Chondrocyte (in vitro differentiated cells): ENCODE data around the gene GRM7. TPM values are rescaled to one million over a fixed set of nuclear protein-coding genes. Genes with fewer than 3 reads are reported as not detected.

Experiments
- DNase-seq: peaks from one replicate; pipeline ENCODE4 v3.0.0; 2021; ENCODE audit warnings: mixed read lengths, low spot score
- H3K27ac Mint-ChIP-seq: one replicate; pipeline ENCODE4 v1.8.0; 2021; ENCODE audit warnings: mild to moderate bottlenecking, moderate library complexity, mixed read lengths; ENCODE audit not compliant: unreplicated experiment
- H3K27me3 Mint-ChIP-seq: 2 replicates; pipeline ENCODE4 v1.8.0; 2021; ENCODE audit warnings: low read depth, mixed read lengths
- H3K36me3 Mint-ChIP-seq: 2 replicates; pipeline ENCODE4 v1.8.0; 2021; ENCODE audit warnings: low read depth, mixed read lengths
- H3K4me1 Mint-ChIP-seq: 2 replicates; pipeline ENCODE4 v1.8.0; 2021; ENCODE audit warnings: low read depth, mild to moderate bottlenecking, mixed read lengths
- H3K4me3 Mint-ChIP-seq: one replicate; pipeline ENCODE4 v1.8.0; 2021; ENCODE audit warnings: mild to moderate bottlenecking, moderate library complexity, mixed read lengths; ENCODE audit not compliant: unreplicated experiment
- H3K9me3 Mint-ChIP-seq: 2 replicates; pipeline ENCODE4 v1.8.0; 2021; ENCODE audit warnings: low read depth, mixed read lengths
- total RNA-seq: library from RNA; stranded (reverse); gene quantifications from 3 replicates; pipeline ENCODE4 v1.2.1, GENCODE V29; 2021
- TF ChIP-seq, protein P1 (sequence below): fragments of 200-600 bp; sonication (generic); IDR thresholded peaks from 2 replicates; pipeline ENCODE4 v1.5.0; 2021; ENCODE audit warnings: antibody characterized with exemption, mild to moderate bottlenecking, moderate library complexity

Gene GRM7
- total RNA-seq, 1 donor from 2014 or later: not detected

DNA sequence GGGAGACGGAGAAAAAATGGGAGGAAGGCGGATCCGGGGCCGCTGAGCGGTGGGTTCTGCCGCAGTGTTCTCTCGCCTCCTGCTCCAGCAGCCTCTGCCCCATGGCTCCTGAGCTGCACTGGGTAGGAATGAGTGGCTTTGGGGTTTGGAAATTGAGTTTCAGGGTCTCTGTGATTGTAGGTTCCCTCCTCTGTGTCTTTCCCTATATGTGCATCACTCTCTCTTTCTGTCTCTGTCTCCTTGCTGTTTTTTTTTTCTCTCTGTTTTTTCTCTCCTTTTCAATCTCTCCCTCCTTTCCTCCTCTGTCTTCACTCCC is 1.9 kb downstream of the GRM7 start:
- TF ChIP-seq, protein P1, sequence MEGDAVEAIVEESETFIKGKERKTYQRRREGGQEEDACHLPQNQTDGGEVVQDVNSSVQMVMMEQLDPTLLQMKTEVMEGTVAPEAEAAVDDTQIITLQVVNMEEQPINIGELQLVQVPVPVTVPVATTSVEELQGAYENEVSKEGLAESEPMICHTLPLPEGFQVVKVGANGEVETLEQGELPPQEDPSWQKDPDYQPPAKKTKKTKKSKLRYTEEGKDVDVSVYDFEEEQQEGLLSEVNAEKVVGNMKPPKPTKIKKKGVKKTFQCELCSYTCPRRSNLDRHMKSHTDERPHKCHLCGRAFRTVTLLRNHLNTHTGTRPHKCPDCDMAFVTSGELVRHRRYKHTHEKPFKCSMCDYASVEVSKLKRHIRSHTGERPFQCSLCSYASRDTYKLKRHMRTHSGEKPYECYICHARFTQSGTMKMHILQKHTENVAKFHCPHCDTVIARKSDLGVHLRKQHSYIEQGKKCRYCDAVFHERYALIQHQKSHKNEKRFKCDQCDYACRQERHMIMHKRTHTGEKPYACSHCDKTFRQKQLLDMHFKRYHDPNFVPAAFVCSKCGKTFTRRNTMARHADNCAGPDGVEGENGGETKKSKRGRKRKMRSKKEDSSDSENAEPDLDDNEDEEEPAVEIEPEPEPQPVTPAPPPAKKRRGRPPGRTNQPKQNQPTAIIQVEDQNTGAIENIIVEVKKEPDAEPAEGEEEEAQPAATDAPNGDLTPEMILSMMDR: no peak
- peaks cover 56% of the 10 kb centered on the region for H3K27me3 Mint-ChIP-seq
- peaks cover 2% of the 10 kb centered on the region for H3K36me3 Mint-ChIP-seq
- no peaks in the 10 kb centered on the region for H3K9me3 Mint-ChIP-seq
- H3K4me3 Mint-ChIP-seq: no peak overlapping the region
- no peak for DNase-seq
- peaks cover 7% of the 10 kb centered on the region for H3K4me1 Mint-ChIP-seq
- H3K27ac Mint-ChIP-seq: no peak overlapping the region

DNA sequence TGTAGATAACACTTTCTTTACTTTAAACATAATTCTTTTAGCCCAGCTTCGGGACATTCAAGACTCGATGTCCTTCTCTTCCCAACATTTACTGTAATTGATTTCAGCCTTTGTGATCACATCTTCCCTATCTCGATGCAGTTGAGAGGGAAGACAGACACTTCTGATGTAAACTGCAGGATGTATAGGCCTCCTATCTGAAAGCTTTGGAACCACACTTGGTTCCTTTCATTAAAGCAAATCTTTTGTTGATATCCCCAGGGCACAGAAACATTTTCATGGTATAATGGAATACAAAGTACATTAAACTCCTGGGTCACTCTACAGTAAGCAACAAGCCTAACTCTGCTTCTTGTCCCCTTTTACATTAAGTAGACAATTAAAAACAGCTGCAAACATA is 6.4 kb downstream of the GRM7 start:
- H3K27ac Mint-ChIP-seq: no peak overlapping the region
- peaks cover 2% of the 10 kb centered on the region for H3K36me3 Mint-ChIP-seq
- H3K4me3 Mint-ChIP-seq: no peak overlapping the region
- peaks cover 3% of the 10 kb centered on the region for H3K4me1 Mint-ChIP-seq
- no peak for DNase-seq
- TF ChIP-seq, protein P1: no peak
- peaks cover 2% of the 10 kb centered on the region for H3K9me3 Mint-ChIP-seq
- H3K27me3 Mint-ChIP-seq: peaks cover 35% of the 10 kb centered on the region

DNA sequence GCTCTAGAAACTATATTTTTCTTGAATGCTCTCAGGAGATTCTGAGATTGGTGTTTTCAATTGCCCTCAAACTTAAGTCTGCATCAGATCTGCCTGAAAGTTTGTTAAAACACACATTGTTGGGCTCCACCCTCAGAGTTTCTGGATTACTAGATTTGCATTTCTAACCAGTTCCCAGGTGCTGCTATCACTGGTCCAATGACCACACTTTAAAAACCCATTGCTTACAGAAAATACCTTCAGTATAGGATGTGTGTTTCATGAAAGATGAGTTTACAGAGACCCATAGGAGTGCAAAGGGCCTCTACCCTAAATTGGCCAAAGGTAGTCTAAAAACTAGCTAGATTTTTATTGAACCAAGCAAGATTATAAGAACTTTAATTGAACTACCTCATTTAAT is 17.8 kb downstream of the GRM7 start:
- peaks cover 5% of the 10 kb centered on the region for H3K9me3 Mint-ChIP-seq
- DNase-seq: no peak
- TF ChIP-seq, protein P1: no peak
- no peaks in the 10 kb centered on the region for H3K36me3 Mint-ChIP-seq
- no peak overlapping the region for H3K4me3 Mint-ChIP-seq
- H3K4me1 Mint-ChIP-seq: no peaks in the 10 kb centered on the region
- peaks cover 2% of the 10 kb centered on the region for H3K27me3 Mint-ChIP-seq
- no peak overlapping the region for H3K27ac Mint-ChIP-seq

DNA sequence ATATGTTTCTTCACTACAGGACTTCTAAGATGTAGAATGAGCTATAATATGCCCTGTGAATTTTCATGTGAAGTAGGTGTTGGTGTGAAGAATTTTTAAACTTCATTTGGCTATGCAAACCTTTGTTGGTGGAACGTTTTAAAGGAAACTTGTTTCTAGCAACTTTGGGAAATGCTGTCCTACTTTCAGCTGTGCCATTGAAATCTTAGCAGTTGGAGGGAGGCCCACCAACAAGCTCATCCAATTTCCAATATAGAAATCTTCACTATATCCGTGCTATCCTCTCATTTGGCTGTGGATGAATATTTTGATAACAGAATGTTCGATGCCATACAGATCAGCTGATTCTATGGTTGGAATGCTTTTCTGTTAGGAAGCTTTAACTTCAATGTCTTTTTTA is 51.3 kb downstream of the GRM7 start:
- TF ChIP-seq, protein P1: no peak
- no peaks in the 10 kb centered on the region for H3K36me3 Mint-ChIP-seq
- no peak for DNase-seq
- H3K9me3 Mint-ChIP-seq: peaks cover 8% of the 10 kb centered on the region
- H3K27ac Mint-ChIP-seq: no peak overlapping the region
- H3K4me1 Mint-ChIP-seq: no peaks in the 10 kb centered on the region
- no peak overlapping the region for H3K4me3 Mint-ChIP-seq
- H3K27me3 Mint-ChIP-seq: no peaks in the 10 kb centered on the region

- Mint-ChIP-seq H3K27ac (no peak overlapping the region), H3K36me3 (no peaks in the 10 kb centered on the region), H3K4me3 (no peak overlapping the region), H3K4me1 (no peaks in the 10 kb centered on the region), H3K9me3 (peaks cover under 1% of the 10 kb centered on the region), H3K27me3 (no peaks in the 10 kb centered on the region)
- TF ChIP-seq, protein P1: no peak
- no peak for DNase-seq
Observed at GRCh38 chr3:6915898-6916297, 55.0 kb downstream of the GRM7 start.
